ENCODE measurements around the gene LCN15.

LCN15 gene

DNA sequence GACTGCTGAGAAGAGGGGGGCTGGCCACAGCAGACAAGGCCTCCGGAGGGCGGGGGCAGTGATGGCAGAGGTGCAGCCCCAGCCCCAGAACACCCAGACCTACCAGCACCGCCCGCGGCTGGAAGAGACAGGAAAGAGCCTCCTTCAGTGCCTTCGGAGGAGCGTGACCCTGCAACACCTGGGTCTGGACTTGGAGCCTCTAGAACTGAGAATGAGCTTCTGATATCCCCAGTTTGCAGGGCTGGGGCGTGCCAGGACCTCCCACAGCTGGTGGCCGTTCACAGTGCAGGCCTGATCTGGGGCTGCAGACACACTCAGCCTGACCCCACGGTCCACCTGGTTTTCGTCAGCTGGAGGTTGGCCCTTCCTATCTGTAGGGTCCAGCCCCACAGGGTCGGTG lies 30.7 kb downstream of the LCN15 start:
- H2AFZ ChIP-seq (ENCODE audit: low read depth, low read length): no peak overlapping the region
- H3K9ac ChIP-seq (ENCODE audit: low read length): no peak overlapping the region
- H3K4me1 ChIP-seq (ENCODE audit: low read length): peaks cover 9% of the 10 kb centered on the region
- H3K27me3 ChIP-seq (ENCODE audit: low read depth, low read length): no peaks in the 10 kb centered on the region
- peaks cover 23% of the 10 kb centered on the region for H3K79me2 ChIP-seq (ENCODE audit: low read length)
- H3K27ac ChIP-seq (ENCODE audit: low read length): no peak overlapping the region
- TF ChIP-seq, protein P1, sequence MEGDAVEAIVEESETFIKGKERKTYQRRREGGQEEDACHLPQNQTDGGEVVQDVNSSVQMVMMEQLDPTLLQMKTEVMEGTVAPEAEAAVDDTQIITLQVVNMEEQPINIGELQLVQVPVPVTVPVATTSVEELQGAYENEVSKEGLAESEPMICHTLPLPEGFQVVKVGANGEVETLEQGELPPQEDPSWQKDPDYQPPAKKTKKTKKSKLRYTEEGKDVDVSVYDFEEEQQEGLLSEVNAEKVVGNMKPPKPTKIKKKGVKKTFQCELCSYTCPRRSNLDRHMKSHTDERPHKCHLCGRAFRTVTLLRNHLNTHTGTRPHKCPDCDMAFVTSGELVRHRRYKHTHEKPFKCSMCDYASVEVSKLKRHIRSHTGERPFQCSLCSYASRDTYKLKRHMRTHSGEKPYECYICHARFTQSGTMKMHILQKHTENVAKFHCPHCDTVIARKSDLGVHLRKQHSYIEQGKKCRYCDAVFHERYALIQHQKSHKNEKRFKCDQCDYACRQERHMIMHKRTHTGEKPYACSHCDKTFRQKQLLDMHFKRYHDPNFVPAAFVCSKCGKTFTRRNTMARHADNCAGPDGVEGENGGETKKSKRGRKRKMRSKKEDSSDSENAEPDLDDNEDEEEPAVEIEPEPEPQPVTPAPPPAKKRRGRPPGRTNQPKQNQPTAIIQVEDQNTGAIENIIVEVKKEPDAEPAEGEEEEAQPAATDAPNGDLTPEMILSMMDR (IDR thresholded peaks at IDR 0.05; ENCODE audit: low read depth, low read length): no peak
- TF ChIP-seq EZH2phosphoT487 (IDR thresholded peaks at IDR 0.05; ENCODE audit: low read depth): no peak
- no peak overlapping the region for H3K4me2 ChIP-seq (ENCODE audit: low read length)
- H4K20me1 ChIP-seq (ENCODE audit: insufficient read depth, low read length): 0 out of 2 replicates have a peak, but pooled peaks cover 3% of the 10 kb centered on the region
- no peaks in the 10 kb centered on the region for H3K36me3 ChIP-seq (replicated peaks; ENCODE audit: low read depth, low read length)
- no peak overlapping the region for H3K4me3 ChIP-seq (ENCODE audit: low read length)
- H3K9me3 ChIP-seq (ENCODE audit: insufficient read depth, low read length): no peaks in the 10 kb centered on the region

DNA sequence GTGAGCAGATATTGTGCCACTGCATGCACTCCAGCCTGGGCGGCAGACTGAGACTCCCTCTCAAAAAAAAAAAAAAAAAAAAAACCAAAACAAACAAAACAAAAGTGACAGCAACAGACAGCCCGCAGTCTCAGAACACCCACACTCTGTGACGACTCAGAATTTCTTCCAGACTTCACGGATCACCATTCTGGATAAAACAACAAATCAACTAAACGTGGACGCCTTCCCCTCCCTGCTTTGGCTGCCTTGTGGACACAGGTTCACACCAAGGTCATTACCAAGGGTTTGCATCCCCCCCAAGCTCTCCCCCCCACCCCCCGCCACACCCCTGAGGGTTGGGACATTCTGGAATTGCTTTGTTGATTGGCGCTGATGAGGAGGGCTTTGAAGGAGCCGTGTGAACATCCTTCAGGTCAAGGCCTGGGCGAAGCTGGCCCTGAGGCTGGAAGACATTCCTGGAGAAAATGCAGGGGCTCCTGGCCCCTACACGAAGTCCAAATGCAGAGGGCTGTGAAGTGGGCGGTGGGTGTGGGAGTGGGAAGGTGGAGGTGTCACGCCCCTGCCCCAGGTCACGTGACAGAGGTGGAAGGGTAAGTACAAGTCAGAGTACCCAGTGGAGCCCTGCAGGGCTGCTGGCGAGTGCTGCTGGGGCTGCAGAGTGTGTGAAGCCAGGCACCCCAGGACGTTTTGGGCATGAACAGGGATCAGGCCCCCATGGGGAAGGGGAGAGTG lies 31.7 kb downstream of the LCN15 start:
- no peaks in the 10 kb centered on the region for H3K36me3 ChIP-seq (replicated peaks; ENCODE audit: low read depth, low read length)
- H3K9ac ChIP-seq (ENCODE audit: low read length): no peak overlapping the region
- H3K27me3 ChIP-seq (ENCODE audit: low read depth, low read length): no peaks in the 10 kb centered on the region
- peaks cover 9% of the 10 kb centered on the region for H3K4me1 ChIP-seq (ENCODE audit: low read length)
- H3K9me3 ChIP-seq (ENCODE audit: insufficient read depth, low read length): no peaks in the 10 kb centered on the region
- H3K27ac ChIP-seq (ENCODE audit: low read length): no peak overlapping the region
- TF ChIP-seq EZH2phosphoT487 (IDR thresholded peaks at IDR 0.05; ENCODE audit: low read depth): no peak
- TF ChIP-seq, protein P1 (IDR thresholded peaks at IDR 0.05; ENCODE audit: low read depth, low read length): no peak
- no peak overlapping the region for H3K4me2 ChIP-seq (ENCODE audit: low read length)
- H2AFZ ChIP-seq (ENCODE audit: low read depth, low read length): no peak overlapping the region
- no peak overlapping the region for H3K4me3 ChIP-seq (ENCODE audit: low read length)
- peaks cover 31% of the 10 kb centered on the region for H3K79me2 ChIP-seq (ENCODE audit: low read length)
- H4K20me1 ChIP-seq (ENCODE audit: insufficient read depth, low read length): peaks cover 4% of the 10 kb centered on the region; the same call in 1 of the 2 replicates

DNA sequence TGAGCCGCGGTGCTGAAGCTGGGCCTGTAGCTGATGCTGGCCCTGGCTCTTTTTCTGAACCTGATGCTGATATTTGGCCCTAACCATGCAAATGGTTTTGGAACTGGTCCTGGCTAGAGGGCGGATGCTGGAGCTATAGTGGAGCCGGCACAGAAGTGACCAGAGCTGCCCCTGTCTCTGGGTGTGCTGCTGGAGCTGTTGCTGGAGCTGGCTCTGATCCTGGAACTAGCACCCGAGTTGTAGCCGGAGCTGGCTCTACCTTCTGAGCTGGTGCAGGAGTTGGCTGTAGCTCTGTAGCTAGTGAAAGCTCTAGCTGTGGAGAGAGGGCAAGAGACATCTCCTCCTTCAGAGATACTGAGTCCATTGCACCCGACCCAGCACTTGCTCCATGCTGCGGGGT lies 34.4 kb downstream of the LCN15 start:
- H3K27me3 ChIP-seq (ENCODE audit: low read depth, low read length): no peaks in the 10 kb centered on the region
- peaks cover 18% of the 10 kb centered on the region for H3K36me3 ChIP-seq (replicated peaks; ENCODE audit: low read depth, low read length)
- H4K20me1 ChIP-seq (ENCODE audit: insufficient read depth, low read length): peaks cover 28% of the 10 kb centered on the region
- no peak overlapping the region for H3K4me3 ChIP-seq (ENCODE audit: low read length)
- H3K9me3 ChIP-seq (ENCODE audit: insufficient read depth, low read length): no peaks in the 10 kb centered on the region
- H3K4me1 ChIP-seq (ENCODE audit: low read length): peaks cover 19% of the 10 kb centered on the region
- H3K79me2 ChIP-seq (ENCODE audit: low read length): peaks cover 55% of the 10 kb centered on the region
- H2AFZ ChIP-seq (ENCODE audit: low read depth, low read length): no peak overlapping the region
- peak overlapping the region; percentile 85; the same call in 1 of the 2 replicates for H3K4me2 ChIP-seq (ENCODE audit: low read length)
- no peak overlapping the region for H3K9ac ChIP-seq (ENCODE audit: low read length)
- no peak overlapping the region for H3K27ac ChIP-seq (ENCODE audit: low read length)
- TF ChIP-seq, protein P1 (IDR thresholded peaks at IDR 0.05; ENCODE audit: low read depth, low read length): no peak
- TF ChIP-seq EZH2phosphoT487 (IDR thresholded peaks at IDR 0.05; ENCODE audit: low read depth): no peak

DNA sequence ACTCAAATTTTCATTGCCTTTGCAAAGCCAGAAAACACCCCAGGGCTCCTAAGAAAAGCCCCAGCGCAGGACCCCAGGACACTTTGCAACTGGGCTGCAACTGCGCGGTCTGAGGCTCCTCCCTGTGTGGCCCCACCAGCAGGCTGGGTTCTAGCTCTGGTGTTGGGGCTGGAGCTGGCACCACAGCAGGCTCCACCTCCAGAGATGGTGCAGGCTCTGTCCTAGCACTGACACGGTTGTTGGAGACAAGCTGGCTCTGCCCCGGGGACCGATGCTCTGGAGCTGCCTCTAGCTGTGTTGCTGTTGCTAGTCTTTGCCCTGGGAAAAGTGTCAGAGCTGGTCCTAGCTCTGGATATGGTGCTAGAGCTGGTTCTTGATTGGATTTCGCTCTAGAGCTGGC lies 35.2 kb downstream of the LCN15 start:
- no peak overlapping the region for H3K27ac ChIP-seq (ENCODE audit: low read length)

More for the DNA sequence above, 35.2 kb downstream of the LCN15 start:
- Histone ChIP-seq H3K4me3 (ENCODE audit: low read length) (peak overlapping the region; percentile 96), H3K9ac (ENCODE audit: low read length) (peak overlapping the region; percentile 92), H3K4me2 (ENCODE audit: low read length) (peak overlapping the region; percentile 85), H2AFZ (ENCODE audit: low read depth, low read length) (no peak overlapping the region), H4K20me1 (ENCODE audit: insufficient read depth, low read length) (peaks cover 35% of the 10 kb centered on the region), H3K79me2 (ENCODE audit: low read length) (peaks cover 55% of the 10 kb centered on the region), H3K9me3 (ENCODE audit: insufficient read depth, low read length) (no peaks in the 10 kb centered on the region), H3K4me1 (ENCODE audit: low read length) (peaks cover 19% of the 10 kb centered on the region), H3K27me3 (ENCODE audit: low read depth, low read length) (no peaks in the 10 kb centered on the region), H3K36me3 (replicated peaks; ENCODE audit: low read depth, low read length) (peaks cover 22% of the 10 kb centered on the region)
- TF ChIP-seq, protein P1 (IDR thresholded peaks at IDR 0.05; ENCODE audit: low read depth, low read length): no peak
- TF ChIP-seq EZH2phosphoT487 (IDR thresholded peaks at IDR 0.05; ENCODE audit: low read depth): no peak

Measured in OCI-LY3 (cell line).